Activated naive CD8-positive, alpha-beta T cell (primary cell): ENCODE data around the gene ARL4C.

ENCODE experiments used
- H3K27ac Mint-ChIP-seq: one replicate; pipeline ENCODE4 v1.8.0; 2021; ENCODE audit warnings: mixed read lengths
- H3K27me3 Mint-ChIP-seq: one replicate; pipeline ENCODE4 v1.8.0; 2021; ENCODE audit warnings: mixed read lengths
- H3K36me3 Mint-ChIP-seq: one replicate; pipeline ENCODE4 v1.8.0; 2021; ENCODE audit warnings: mixed read lengths
- H3K4me1 Mint-ChIP-seq: one replicate; pipeline ENCODE4 v1.8.0; 2021; ENCODE audit warnings: low read depth, mixed read lengths
- H3K4me3 Mint-ChIP-seq: one replicate; pipeline ENCODE4 v1.8.0; 2021; ENCODE audit warnings: mild to moderate bottlenecking, mixed read lengths
- H3K9me3 Mint-ChIP-seq: one replicate; pipeline ENCODE4 v1.8.0; 2021; ENCODE audit warnings: low read depth, mixed read lengths

The ARL4C gene

DNA sequence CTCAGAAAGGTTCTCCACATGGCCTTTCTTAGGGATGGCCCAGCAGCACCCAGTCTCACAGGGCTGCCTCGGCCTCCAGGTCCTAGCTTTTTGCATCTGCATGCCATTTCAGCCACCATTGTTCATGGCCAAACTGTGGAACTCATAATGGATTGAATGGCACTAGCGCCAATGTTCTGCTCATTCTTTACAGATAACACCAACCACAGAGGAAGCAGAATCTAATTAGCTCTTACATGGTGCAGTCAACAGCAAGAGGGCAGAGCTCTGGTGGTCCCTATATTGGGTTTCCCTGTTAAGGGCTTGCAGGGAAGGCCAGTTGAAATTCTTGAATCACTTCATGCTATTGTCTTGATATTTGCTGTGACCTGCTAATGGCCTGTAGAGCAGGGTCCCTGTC, 45.6 kb downstream of the ARL4C start:
- peak overlapping the region; percentile 94 for H3K27ac Mint-ChIP-seq
- H3K36me3 Mint-ChIP-seq, result peaks cover 6% of the 10 kb centered on the region
- no peaks in the 10 kb centered on the region for H3K9me3 Mint-ChIP-seq

DNA sequence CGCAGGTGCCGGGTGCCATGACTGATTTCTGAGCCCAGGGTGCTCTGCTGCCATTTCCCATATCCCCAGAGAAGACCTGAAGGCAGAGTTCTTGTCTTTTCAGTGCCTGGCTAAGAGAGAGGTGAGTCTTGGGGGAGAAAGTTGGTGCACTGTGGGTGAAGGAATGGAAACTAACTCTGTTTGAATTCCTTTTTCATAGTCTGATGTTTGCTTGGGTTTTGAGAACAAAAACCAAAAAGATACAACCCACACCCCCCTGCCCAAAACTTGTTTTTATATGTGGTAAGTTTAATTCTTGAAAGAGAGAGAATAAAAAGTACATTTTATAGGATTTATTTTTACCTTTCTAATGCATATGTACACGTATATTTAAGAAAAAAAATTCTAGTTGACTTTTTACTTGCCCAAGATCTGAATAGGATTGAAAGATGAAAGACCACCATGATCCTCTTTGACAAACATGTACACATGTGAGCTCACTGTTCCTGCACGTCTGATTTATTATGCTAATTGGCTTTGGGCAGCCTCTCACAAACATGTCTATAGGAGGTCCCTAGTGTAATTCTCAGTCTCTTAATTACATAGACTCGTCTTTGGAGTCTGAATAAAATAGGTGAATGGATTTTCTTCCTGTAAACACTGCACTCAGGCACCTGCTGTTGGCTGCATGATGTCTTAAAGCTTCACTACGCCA, 46.3 kb downstream of the ARL4C start:
- Mint-ChIP-seq H3K4me3 (peak overlapping the region; percentile 3), H3K27ac (peak overlapping the region; percentile 94), H3K9me3 (no peaks in the 10 kb centered on the region), H3K36me3 (peaks cover 6% of the 10 kb centered on the region), H3K4me1 (peaks cover 92% of the 10 kb centered on the region), H3K27me3 (no peaks in the 10 kb centered on the region)

More for the DNA sequence above, 45.6 kb downstream of the ARL4C start:
- no peaks in the 10 kb centered on the region for H3K27me3 Mint-ChIP-seq
- peak overlapping the region; percentile 87 for H3K4me3 Mint-ChIP-seq
- peaks cover 92% of the 10 kb centered on the region for H3K4me1 Mint-ChIP-seq

DNA sequence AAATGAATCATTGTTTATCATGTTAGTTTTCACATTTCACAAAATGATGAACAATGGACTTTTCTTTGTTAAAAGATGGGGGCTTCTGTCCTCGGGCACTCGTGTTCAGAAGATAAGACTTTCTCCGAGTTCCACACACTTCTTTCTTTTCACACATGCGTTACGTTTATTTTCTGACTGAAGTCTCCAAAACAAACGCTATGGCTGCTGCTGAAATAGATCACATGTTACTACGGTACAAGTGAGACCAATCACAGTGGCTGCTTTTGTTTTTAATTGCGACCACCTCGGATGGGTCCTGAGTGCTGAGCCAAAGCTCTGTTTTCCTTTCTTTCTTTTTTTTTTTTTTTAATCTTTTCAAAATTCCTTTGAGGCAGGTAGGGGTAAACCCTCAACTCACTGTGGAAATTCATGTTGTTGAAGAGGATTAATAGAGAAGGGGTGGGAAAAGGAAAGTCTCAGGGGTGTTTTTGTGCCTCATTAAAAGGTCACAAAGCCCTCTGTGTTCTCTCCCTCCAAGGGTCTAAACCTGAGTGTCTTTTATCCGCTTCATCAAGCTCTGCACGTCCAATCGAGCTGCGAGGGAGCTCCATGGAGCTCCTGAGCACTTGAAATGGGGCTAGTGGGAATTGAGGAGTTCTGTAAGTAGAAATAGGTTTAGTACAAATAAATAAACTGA, 48.2 kb downstream of the ARL4C start:
- Mint-ChIP-seq H3K4me3 (no peak overlapping the region), H3K9me3 (no peaks in the 10 kb centered on the region), H3K4me1 (peaks cover 88% of the 10 kb centered on the region), H3K27me3 (no peaks in the 10 kb centered on the region), H3K27ac (peak overlapping the region; percentile 99), H3K36me3 (peaks cover 6% of the 10 kb centered on the region)

DNA sequence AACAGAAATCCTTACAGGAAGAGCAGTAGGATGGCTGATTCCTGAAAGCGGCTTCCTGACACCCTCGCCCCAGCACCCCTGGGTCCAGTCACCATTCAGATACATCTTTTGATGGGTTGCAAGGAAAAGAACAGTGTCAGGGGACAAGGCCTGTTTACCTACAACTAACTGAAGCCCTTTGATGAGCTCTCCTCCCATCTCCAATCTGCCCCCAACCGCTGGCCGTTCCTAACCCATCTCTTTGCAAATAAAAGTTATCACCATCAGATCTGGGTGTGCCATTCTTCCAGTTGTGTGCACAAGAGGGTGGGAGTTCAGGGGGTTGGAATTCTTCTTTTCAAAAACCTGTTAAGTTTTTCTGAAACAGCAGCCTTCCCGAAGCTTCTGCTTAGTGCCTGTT, 48.9 kb downstream of the ARL4C start:
- Mint-ChIP-seq H3K27ac (peak overlapping the region; percentile 99), H3K27me3 (no peaks in the 10 kb centered on the region), H3K36me3 (peaks cover 6% of the 10 kb centered on the region), H3K4me3 (no peak overlapping the region), H3K4me1 (peaks cover 88% of the 10 kb centered on the region), H3K9me3 (no peaks in the 10 kb centered on the region)

DNA sequence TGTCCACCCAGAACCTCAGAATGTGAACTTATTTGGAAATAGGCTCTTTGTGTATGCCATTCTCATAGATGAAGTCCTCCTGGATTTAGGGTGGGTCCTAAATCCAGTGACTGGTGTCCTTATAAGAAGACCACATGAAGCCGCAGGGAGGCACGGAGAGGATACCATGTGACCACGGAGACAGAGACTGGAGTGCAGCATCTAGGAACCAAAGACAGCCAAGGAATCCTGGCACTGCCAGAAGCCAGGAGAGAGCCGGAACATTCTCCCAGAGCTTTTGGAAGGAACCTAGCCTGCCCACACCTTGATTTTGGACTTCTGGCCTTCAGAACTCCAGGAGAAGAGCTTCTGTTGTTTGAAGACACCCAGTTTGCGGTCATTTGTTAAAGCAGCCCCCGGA, 49.7 kb downstream of the ARL4C start:
- Mint-ChIP-seq H3K36me3 (peaks cover 6% of the 10 kb centered on the region), H3K4me3 (no peak overlapping the region)

DNA sequence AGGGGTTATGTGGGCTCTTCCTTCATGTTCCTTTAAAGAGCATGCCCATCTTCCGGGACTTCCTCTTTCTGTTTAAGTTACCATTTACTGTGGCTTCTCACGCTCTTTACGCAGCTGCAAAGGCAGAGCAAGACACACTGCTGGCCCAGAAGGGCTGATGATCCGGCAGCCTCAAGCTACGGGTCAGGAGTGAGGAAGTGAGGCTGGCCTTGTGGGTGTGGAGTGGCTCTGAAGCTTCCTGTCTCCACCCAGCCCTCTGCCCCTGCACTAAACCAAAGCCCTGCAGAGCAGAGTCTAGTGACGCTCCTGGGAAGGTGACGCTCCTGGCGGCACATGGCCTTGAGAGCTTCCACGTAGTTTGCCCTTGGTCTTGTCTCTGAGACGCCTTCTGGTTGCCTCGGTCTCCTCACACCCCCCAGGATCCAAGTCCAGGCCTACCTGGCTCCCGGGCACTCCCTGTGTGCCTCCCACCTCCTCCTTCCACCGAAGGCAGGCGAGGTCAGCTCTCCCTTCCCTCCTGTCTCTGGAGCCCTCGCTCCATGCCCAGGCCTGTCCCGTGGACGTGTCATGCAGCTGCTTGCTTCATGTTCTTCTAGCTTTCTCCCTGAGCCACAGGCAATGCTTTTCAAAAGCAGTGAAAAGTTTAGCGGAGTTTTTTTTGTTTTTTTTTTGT, 50.3 kb downstream of the ARL4C start:
- Mint-ChIP-seq H3K27ac (peak overlapping the region; percentile 99), H3K27me3 (no peaks in the 10 kb centered on the region), H3K36me3 (peaks cover 6% of the 10 kb centered on the region), H3K4me1 (peaks cover 85% of the 10 kb centered on the region), H3K4me3 (peak overlapping the region; percentile 82), H3K9me3 (no peaks in the 10 kb centered on the region)

More for the DNA sequence above, 49.7 kb downstream of the ARL4C start:
- Mint-ChIP-seq H3K27ac (peak overlapping the region; percentile 99), H3K27me3 (no peaks in the 10 kb centered on the region), H3K4me1 (peaks cover 88% of the 10 kb centered on the region), H3K9me3 (no peaks in the 10 kb centered on the region)

DNA sequence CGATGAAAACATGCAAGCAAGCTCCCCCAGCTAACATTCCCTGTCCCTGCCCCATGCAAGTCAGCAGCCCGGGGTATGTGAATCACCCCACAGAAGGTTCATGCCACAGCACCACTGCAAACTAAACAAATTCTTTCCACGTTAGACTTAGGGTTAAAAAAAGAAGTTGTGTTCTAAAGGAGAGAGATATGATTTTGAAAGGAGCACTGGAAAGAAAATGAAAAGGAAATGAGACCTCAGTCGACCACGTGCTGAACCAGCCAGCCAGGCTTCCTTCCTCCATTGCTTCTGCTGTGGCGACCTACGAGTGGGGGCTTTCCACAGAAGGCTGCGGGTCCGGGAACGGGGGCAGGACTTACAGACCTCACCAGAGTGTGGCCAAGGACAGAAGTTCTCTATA, 52.0 kb downstream of the ARL4C start:
- peaks cover 2% of the 10 kb centered on the region for H3K36me3 Mint-ChIP-seq

DNA sequence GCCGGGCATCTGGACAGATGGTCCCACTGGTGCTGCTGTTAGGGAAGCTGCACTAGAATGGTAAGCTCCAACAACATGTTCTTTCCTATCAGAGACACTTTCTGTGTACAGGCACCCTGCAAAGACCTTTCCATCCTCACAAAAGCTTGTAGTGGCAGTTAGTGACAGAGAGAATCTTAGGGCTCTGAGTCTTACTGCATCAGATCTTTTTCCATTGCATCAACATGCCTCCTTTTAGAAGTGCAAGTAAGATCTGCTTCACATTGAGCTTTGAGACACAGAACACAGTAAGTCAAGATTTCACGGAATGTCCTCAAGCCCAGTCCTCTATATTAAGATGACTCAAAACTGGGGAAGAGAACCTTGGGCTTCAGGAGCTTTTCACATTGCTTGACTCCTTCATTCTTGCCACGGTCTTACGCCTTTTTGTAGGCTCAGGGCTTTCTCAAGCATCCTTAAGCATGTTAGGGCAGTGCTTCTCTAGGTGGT, 52.6 kb downstream of the ARL4C start:
- Mint-ChIP-seq H3K27ac (peak overlapping the region; percentile 100), H3K27me3 (no peaks in the 10 kb centered on the region), H3K36me3 (peaks cover under 1% of the 10 kb centered on the region), H3K9me3 (no peaks in the 10 kb centered on the region), H3K4me1 (peaks cover 83% of the 10 kb centered on the region), H3K4me3 (peak overlapping the region; percentile 1)

More for the DNA sequence above, 52.0 kb downstream of the ARL4C start:
- Mint-ChIP-seq H3K4me1 (peaks cover 81% of the 10 kb centered on the region), H3K9me3 (no peaks in the 10 kb centered on the region), H3K4me3 (peak overlapping the region; percentile 85), H3K27ac (peak overlapping the region; percentile 100), H3K27me3 (no peaks in the 10 kb centered on the region)
